ENCODE measurements around the gene DBX2.

- no peak for TF ChIP-seq CTCF (conservative IDR thresholded peaks at IDR 0.05; ENCODE audit: low read depth, low read length)
- TF ChIP-seq EZH2 (IDR thresholded peaks at IDR 0.05; ENCODE audit: borderline replicate concordance, low read depth, low read length, poor library complexity, severe bottlenecking): no peak
Observed at GRCh38 chr12:45014396-45014795, 36.5 kb downstream of the DBX2 start.
